HG03108 (cell line): ENCODE measurements around the gene SMIM1.
A peak's percentile ranks its signal among the peaks of the same experiment; 100 is the strongest.

ENCODE experiments used
- ATAC-seq: cut with Tn5 transposase; IDR thresholded peaks from one replicate; pipeline ENCODE4 v1.9.1; 2021; ENCODE audit warnings: moderate library complexity; ENCODE audit not compliant: unreplicated experiment

The SMIM1 gene

GRCh38 chr1:3753656-3754454, 18.7 kb upstream of the SMIM1 start:
- ATAC-seq, result no peak

GRCh38 chr1:3756394-3756793, 16.2 kb upstream of the SMIM1 start:
- ATAC-seq, result no peak

- ATAC-seq, result no peak
Measured at GRCh38 chr1:3759164-3759563, 13.4 kb upstream of the SMIM1 start.

GRCh38 chr1:3759796-3760195, 12.8 kb upstream of the SMIM1 start:
- no peak for ATAC-seq

GRCh38 chr1:3761296-3762010, 11.1 kb upstream of the SMIM1 start:
- no peak for ATAC-seq

GRCh38 chr1:3762151-3762872, 10.2 kb upstream of the SMIM1 start:
- no peak for ATAC-seq

GRCh38 chr1:3762873-3763228, 9.7 kb upstream of the SMIM1 start:
- ATAC-seq, result no peak

- no peak for ATAC-seq
Measured at GRCh38 chr1:3763351-3764125, 9.0 kb upstream of the SMIM1 start.

- ATAC-seq, result no peak
Measured at GRCh38 chr1:3767328-3767925, 5.1 kb upstream of the SMIM1 start.

GRCh38 chr1:3768811-3769390, 3.6 kb upstream of the SMIM1 start:
- ATAC-seq, result no peak

GRCh38 chr1:3770047-3770765, 2.3 kb upstream of the SMIM1 start:
- ATAC-seq, result no peak

- no peak for ATAC-seq
Measured at GRCh38 chr1:3771108-3772026, 1.2 kb upstream of the SMIM1 start.

- ATAC-seq, result peak; percentile 53
Measured at GRCh38 chr1:3772027-3772714, 378 bp upstream of the SMIM1 start.

- no peak for ATAC-seq
Measured at GRCh38 chr1:3773572-3774275, 1.2 kb downstream of the SMIM1 start.

GRCh38 chr1:3774276-3774945, 1.9 kb downstream of the SMIM1 start:
- ATAC-seq, result no peak

GRCh38 chr1:3774946-3775489, 2.5 kb downstream of the SMIM1 start:
- ATAC-seq, result no peak
